ENCODE measurements around the gene MRPL14. TPM values are rescaled to one million over a fixed set of nuclear protein-coding genes. Genes with fewer than 3 reads are reported as not detected.

MRPL14 gene
- total and polyA plus RNA-seq, 9 of the 15 experiments (the other 6 are each of a cell fraction or from before 2014, with no cell fraction given): 126 to 424 (median 165) TPM

GRCh38 chr6:44104481-44105021 is 22.7 kb downstream of the MRPL14 start (continued):
- no peak for TF ChIP-seq ZNF407 (IDR thresholded peaks at IDR 0.05; ENCODE audit: low read depth)
- no peak for TF ChIP-seq ZNF175 (CRISPR knock-in tag; IDR thresholded peaks at IDR 0.05; ENCODE audit: low read depth)
- no peak for TF ChIP-seq ZNF280B (CRISPR knock-in tag; IDR thresholded peaks at IDR 0.05)
- TF ChIP-seq PHTF2 (CRISPR knock-in tag; IDR thresholded peaks at IDR 0.05): no peak
- TF ChIP-seq FIP1L1 (IDR thresholded peaks at IDR 0.05; ENCODE audit: low read depth, low read length, poor library complexity, severe bottlenecking): no peak
- TF ChIP-seq LEF1 (IDR thresholded peaks at IDR 0.05): no peak
- TF ChIP-seq FOSL1 (tag; conservative IDR thresholded peaks at IDR 0.05): no peak
- no peak for TF ChIP-seq GATAD2A (IDR thresholded peaks at IDR 0.05)
- no peak for TF ChIP-seq SUPT5H (IDR thresholded peaks at IDR 0.05)

Measured in K562 (cell line).